ENCODE measurements around the gene NHS.

- TF ChIP-seq POLR2AphosphoS5 (IDR thresholded peaks at IDR 0.05; ENCODE audit: low read depth, low read length) (no peak), TAF1 (IDR thresholded peaks at IDR 0.05; ENCODE audit: borderline replicate concordance, insufficient read depth, low read length) (no peak), SIN3A (IDR thresholded peaks at IDR 0.05; ENCODE audit: borderline replicate concordance, insufficient read depth, low read length) (no peak)
These were observed 263.7 kb downstream of the NHS start for GRCh38 chrX:17638731-17639130.

Measured in PFSK-1 (cell line).